ENCODE measurements around the gene TMEM101. TPM values are rescaled to one million over a fixed set of nuclear protein-coding genes. Genes with fewer than 3 reads are reported as not detected.

TMEM101 gene
- total and polyA plus RNA-seq, 2 donors (not counting 3 experiments of a cell fraction or from before 2014, with no cell fraction given): 30.4 to 60.2 TPM

GRCh38 chr17:44063704-44064639, 49.2 kb upstream of the TMEM101 start:
- dilution Hi-C loops (cut with MboI; ENCODE audit: extremely low pct_ligation_motif_present, low sequenced_read_pairs) (no loop called here), intact Hi-C loops (cut with micrococcal nuclease) (no loop called here)
- POLR2A ChIA-PET: no interaction called here
- CTCF ChIA-PET: interaction anchor here (0.9 to 1.3 kb wide), 3 partner anchors 20 to 104 kb away, joined by 3 to 4 read pairs (median 4); no protein-coding TSS in a partner anchor
- Histone ChIP-seq H3K79me2 (ENCODE audit: control insufficient read depth, insufficient read depth, low read length) (peaks cover 70% of the 10 kb centered on the region), H3K4me1 (ENCODE audit: control insufficient read depth, extremely low read depth, insufficient read depth, low read length) (peaks cover 15% of the 10 kb centered on the region), H3K27me3 (ENCODE audit: control insufficient read depth in 2 of 2, insufficient read depth in 2 of 2, low read length in 2 of 2) (no peaks in the 10 kb centered on the region), H2AFZ (ENCODE audit: low read depth, low read length) (no peak overlapping the region), H4K20me1 (replicated peaks; ENCODE audit: control insufficient read depth, extremely low read depth, insufficient read depth, low read length) (no peaks in the 10 kb centered on the region), H3K4me2 (ENCODE audit: insufficient read depth, low read length) (no peak overlapping the region), H3K36me3 (ENCODE audit: control insufficient read depth in 2 of 2, extremely low read depth in 1 of 2, insufficient read depth in 2 of 2, low read length in 2 of 2) (peaks cover 8 to 15% of the 10 kb centered on the region in 2 experiments), H3K9ac (replicated peaks; ENCODE audit: extremely low read depth, insufficient read depth, low read length) (no peak overlapping the region), H3K9me1 (replicated peaks; ENCODE audit: control insufficient read depth, extremely low read depth, insufficient read depth, low read length) (no peaks in the 10 kb centered on the region), H3K27ac (ENCODE audit: insufficient read depth, low read depth, low read length) (no peak overlapping the region), H3K4me3 (replicated peaks in 1 of 3; ENCODE audit: insufficient read depth in 1 of 3, low read depth in 1 of 3, low read length in 3 of 3) (no peak overlapping the region), H3K9me3 (replicated peaks; ENCODE audit: control insufficient read depth, insufficient read depth, low read length) (no peaks in the 10 kb centered on the region)
- TF ChIP-seq MYC (IDR thresholded peaks at IDR 0.05; ENCODE audit: low read depth, low read length) (no peak), JUN (IDR thresholded peaks at IDR 0.05; ENCODE audit: borderline replicate concordance, insufficient read depth, insufficient read length, low read depth) (no peak), CTCF (IDR thresholded peaks at IDR 0.05; ENCODE audit: extremely low read depth in 1 of 2, insufficient read depth in 1 of 2, low read depth in 1 of 2, low read length in 2 of 2) (no peak), POLR2AphosphoS5 (IDR thresholded peaks at IDR 0.05; ENCODE audit: insufficient read depth, low read depth, low read length) (no peak), FOS (IDR thresholded peaks at IDR 0.05; ENCODE audit: borderline replicate concordance, insufficient read depth, low read length) (no peak)
- TSS peak; percentile 11 for BruUV-seq (replicated peaks)
- no peak for DNase-seq (ENCODE audit: low read depth, low spot score)
- peak; percentile 72 for FAIRE-seq

All from endothelial cell of umbilical vein (primary cell).